Measurements from ENCODE around the gene ZCCHC14. TPM values are rescaled to one million over a fixed set of nuclear protein-coding genes. Genes with fewer than 3 reads are reported as not detected.

The ZCCHC14 gene
- total and polyA plus RNA-seq, 2 of the 13 experiments (the other 11 are each of a cell fraction or from before 2014, with no cell fraction given): 12.4 to 12.5 TPM

GRCh38 chr16:87535855-87536794, 43.3 kb upstream of the ZCCHC14 start (continued):
- TF ChIP-seq KIAA2018 (CRISPR knock-in tag; IDR thresholded peaks at IDR 0.05; ENCODE audit: borderline replicate concordance) (no peak), ZBTB4 (CRISPR knock-in tag; IDR thresholded peaks at IDR 0.05; ENCODE audit: borderline replicate concordance) (no peak), TAF1 (CRISPR knock-in tag; IDR thresholded peaks at IDR 0.05) (no peak; the same call in 1 of the 2 replicates), IRF1 (CRISPR knock-in tag; IDR thresholded peaks at IDR 0.05; ENCODE audit: low read depth) (0 out of 2 replicates have a peak, but pooled peaks have one; percentile 26), MAF1 (CRISPR knock-in tag; IDR thresholded peaks at IDR 0.05; ENCODE audit: borderline replicate concordance) (no peak), ZC3H4 (CRISPR knock-in tag; IDR thresholded peaks at IDR 0.05; ENCODE audit: borderline replicate concordance) (no peak), TBX2 (CRISPR knock-in tag; IDR thresholded peaks at IDR 0.05; ENCODE audit: borderline replicate concordance) (peak; percentile 43), ZFP41 (CRISPR knock-in tag; IDR thresholded peaks at IDR 0.05; ENCODE audit: borderline replicate concordance) (no peak), ZNF672 (CRISPR knock-in tag; IDR thresholded peaks at IDR 0.05) (no peak), ZSCAN21 (CRISPR knock-in tag; IDR thresholded peaks at IDR 0.05; ENCODE audit: borderline replicate concordance) (no peak), TOE1 (CRISPR knock-in tag; IDR thresholded peaks at IDR 0.05) (0 out of 2 replicates have a peak, but pooled peaks have one; percentile 8), MAX (IDR thresholded peaks at IDR 0.05) (no peak)

All from HepG2 (cell line).